Activated B cell treated with CpG ODN at 0.5 μM for 24 hours (primary cell): ENCODE measurements around the gene PPP3CB. TPM values are rescaled to one million over a fixed set of nuclear protein-coding genes. Genes with fewer than 3 reads are reported as not detected.
A peak's percentile ranks its signal among the peaks of the same experiment; 100 is the strongest.

Experiments used
- ATAC-seq: fragments of 200-7000 bp; cut with Tn5 transposase; one replicate; pipeline ENCODE4 v1.10.0; 2021; ENCODE audit warnings: low read depth, mild to moderate bottlenecking, moderate library complexity
- CTCF ChIA-PET: fragments of 350-600 bp; sonication (Branson Sonifier 250); formaldehyde crosslinking; loops from one replicate; lab custom pipeline; 2021; ENCODE audit warnings: antibody characterized with exemption; lab: Charles Lee
- POLR2A ChIA-PET: fragments of 350-600 bp; sonication (Branson Sonifier 250); formaldehyde crosslinking; loops from one replicate; lab custom pipeline; 2021; ENCODE audit warnings: antibody characterized with exemption; lab: Charles Lee
- DNase-seq: peaks from one replicate; pipeline ENCODE4 v3.0.0; 2022
- H3K27ac Mint-ChIP-seq: one replicate; pipeline ENCODE4 v1.8.0; 2020; ENCODE audit warnings: mixed read lengths
- H3K27me3 Mint-ChIP-seq: one replicate; pipeline ENCODE4 v1.8.0; 2021; ENCODE audit warnings: mixed read lengths
- H3K36me3 Mint-ChIP-seq: one replicate; pipeline ENCODE4 v1.8.0; 2021; ENCODE audit warnings: low read depth, mixed read lengths
- H3K4me1 Mint-ChIP-seq: one replicate; pipeline ENCODE4 v1.8.0; 2021; ENCODE audit warnings: mixed read lengths
- H3K4me3 Mint-ChIP-seq: one replicate; pipeline ENCODE4 v1.8.0; 2020; ENCODE audit warnings: mild to moderate bottlenecking, mixed read lengths
- H3K9me3 Mint-ChIP-seq: one replicate; pipeline ENCODE4 v1.8.0; 2020; ENCODE audit warnings: mixed read lengths
- intact Hi-C: fragments of 100-400 bp; cut with micrococcal nuclease; formaldehyde crosslinking; loops from one replicate; pipeline ENCODE4 v1.15.1; 2024
- total RNA-seq: library from RNA; stranded (reverse); gene quantifications from 2 replicates; pipeline ENCODE4 v1.2.3, GENCODE V29; 2022
- TF ChIP-seq, protein P1 (sequence below): fragments of 200-600 bp; IDR thresholded peaks from one replicate; pipeline ENCODE4 v1.8.0; 2022; ENCODE audit warnings: antibody characterized with exemption, mild to moderate bottlenecking

Gene PPP3CB
- total RNA-seq: 41.4 and 43.3 TPM in 2 replicates

GRCh38 chr10:73495884-73496674 is at the start of gene PPP3CB:
TSS of gene PPP3CB (minus strand) at chr10:73496024. CDS start at chr10:73495889, 135 bp downstream.
- Mint-ChIP-seq H3K4me3 (peak within 1 kb of the TSS; percentile 92), H3K36me3 (peaks cover 10% of the 10 kb centered on the region), H3K27ac (peak within 1 kb of the TSS; percentile 96), H3K9me3 (no peaks in the 10 kb centered on the region), H3K4me1 (peaks cover 52% of the 10 kb centered on the region), H3K27me3 (no peaks in the 10 kb centered on the region)
- CTCF ChIA-PET: no interaction called here
- POLR2A ChIA-PET: interaction anchor here (0.6 to 2.7 kb wide), 26 partner anchors 10 to 1616 kb away, joined by 3 to 39 read pairs (median 6); partner anchors contain the start of genes ANXA7, CFAP70, CHCHD1 and DNAJC9
- ATAC-seq (peak; percentile 73), DNase-seq (no peak)
- TF ChIP-seq, protein P1, sequence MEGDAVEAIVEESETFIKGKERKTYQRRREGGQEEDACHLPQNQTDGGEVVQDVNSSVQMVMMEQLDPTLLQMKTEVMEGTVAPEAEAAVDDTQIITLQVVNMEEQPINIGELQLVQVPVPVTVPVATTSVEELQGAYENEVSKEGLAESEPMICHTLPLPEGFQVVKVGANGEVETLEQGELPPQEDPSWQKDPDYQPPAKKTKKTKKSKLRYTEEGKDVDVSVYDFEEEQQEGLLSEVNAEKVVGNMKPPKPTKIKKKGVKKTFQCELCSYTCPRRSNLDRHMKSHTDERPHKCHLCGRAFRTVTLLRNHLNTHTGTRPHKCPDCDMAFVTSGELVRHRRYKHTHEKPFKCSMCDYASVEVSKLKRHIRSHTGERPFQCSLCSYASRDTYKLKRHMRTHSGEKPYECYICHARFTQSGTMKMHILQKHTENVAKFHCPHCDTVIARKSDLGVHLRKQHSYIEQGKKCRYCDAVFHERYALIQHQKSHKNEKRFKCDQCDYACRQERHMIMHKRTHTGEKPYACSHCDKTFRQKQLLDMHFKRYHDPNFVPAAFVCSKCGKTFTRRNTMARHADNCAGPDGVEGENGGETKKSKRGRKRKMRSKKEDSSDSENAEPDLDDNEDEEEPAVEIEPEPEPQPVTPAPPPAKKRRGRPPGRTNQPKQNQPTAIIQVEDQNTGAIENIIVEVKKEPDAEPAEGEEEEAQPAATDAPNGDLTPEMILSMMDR: no peak
- intact Hi-C loops: loop anchor here (1.0 to 10.0 kb wide), 11 partner anchors 17 to 1616 kb away; partner anchors contain the start of genes DNAJB12, DNAJC9, ECD and FAM149B1

DNA sequence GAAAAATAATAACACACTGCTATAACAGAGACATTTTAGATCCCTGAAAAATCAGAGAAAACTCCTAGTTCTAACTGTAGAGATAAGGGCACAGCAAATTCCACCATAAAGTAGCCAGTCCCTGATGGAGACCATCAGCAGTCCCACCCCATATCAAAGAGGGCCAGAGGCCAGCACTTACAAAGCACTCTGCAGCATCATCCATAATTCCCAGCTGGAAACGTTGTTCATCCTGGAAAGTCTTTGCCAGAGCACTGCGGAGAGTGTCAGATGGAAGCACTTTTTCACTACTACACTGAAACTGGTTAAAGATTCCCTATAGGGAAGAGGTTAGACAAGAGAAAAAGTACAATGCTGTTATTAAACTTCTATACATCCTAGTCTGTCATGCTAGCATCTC is 49.5 kb upstream of the PPP3CB start:
- intact Hi-C loops: no loop called here
- Mint-ChIP-seq H3K27ac (no peak overlapping the region), H3K36me3 (peaks cover 3% of the 10 kb centered on the region), H3K4me3 (no peak overlapping the region), H3K27me3 (no peaks in the 10 kb centered on the region), H3K9me3 (no peaks in the 10 kb centered on the region), H3K4me1 (no peaks in the 10 kb centered on the region)
- POLR2A ChIA-PET: interaction anchor here (0.6 kb wide), 1 partner anchor 68 kb away, joined by 14 read pairs; no protein-coding TSS in a partner anchor
- ATAC-seq (no peak), DNase-seq (no peak)
- TF ChIP-seq, protein P1: no peak
- CTCF ChIA-PET: no interaction called here

DNA sequence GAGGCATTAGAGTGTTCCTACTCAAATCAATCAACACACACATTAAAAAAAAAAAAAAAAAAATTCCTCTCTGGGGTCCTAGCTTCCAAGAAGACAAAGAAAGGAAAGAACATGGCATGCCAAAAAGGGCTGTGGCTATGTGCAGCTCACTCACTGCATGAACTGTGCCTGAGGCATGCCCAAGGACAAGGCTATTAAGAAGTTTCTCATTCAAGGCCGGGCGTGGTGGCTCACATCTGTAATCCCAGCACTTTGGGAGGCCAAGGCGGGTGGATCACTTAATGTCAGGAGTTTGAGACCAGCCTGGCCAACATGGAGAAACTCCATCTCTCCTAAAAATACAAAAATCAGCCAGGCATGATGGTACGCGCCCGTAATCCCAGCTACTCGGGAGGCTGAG is 41.9 kb upstream of the PPP3CB start:
- intact Hi-C loops: no loop called here
- H3K4me1 Mint-ChIP-seq: no peaks in the 10 kb centered on the region
- no peak for ATAC-seq
- H3K27ac Mint-ChIP-seq: no peak overlapping the region
- H3K27me3 Mint-ChIP-seq: no peaks in the 10 kb centered on the region
- ChIA-PET CTCF (interaction anchor here (1.1 kb wide), 1 partner anchor 107 kb away, joined by 3 read pairs; no protein-coding TSS in a partner anchor), POLR2A (no interaction called here)
- peaks cover 3% of the 10 kb centered on the region for H3K36me3 Mint-ChIP-seq
- no peak overlapping the region for H3K4me3 Mint-ChIP-seq
- H3K9me3 Mint-ChIP-seq: no peaks in the 10 kb centered on the region
- TF ChIP-seq, protein P1: no peak
- DNase-seq: no peak

DNA sequence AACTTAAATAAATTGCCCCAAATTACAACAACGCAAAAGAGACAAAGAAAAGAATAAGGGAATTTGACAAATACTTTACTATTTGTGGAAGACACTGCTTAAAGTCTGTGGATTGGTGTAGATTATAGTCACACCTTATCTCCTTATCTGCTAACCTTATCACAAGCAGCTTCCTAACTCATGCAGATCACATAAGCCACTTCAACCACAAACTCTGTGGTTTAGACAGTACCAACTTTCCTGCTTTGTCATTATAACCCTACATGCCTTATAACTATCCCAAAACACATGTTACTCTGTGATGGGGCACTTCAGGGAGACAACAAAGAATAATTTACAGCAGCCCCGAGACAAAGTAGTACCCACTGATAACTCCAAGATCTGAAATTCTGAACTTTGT is 41.5 kb upstream of the PPP3CB start:
- intact Hi-C loops: no loop called here
- Mint-ChIP-seq H3K4me3 (no peak overlapping the region), H3K9me3 (no peaks in the 10 kb centered on the region), H3K27me3 (no peaks in the 10 kb centered on the region), H3K27ac (no peak overlapping the region), H3K4me1 (no peaks in the 10 kb centered on the region), H3K36me3 (peaks cover 3% of the 10 kb centered on the region)
- no peak for ATAC-seq
- ChIA-PET POLR2A (no interaction called here), CTCF (interaction anchor here (1.0 to 1.1 kb wide), 2 partner anchors 15 to 108 kb away, joined by 3 read pairs; no protein-coding TSS in a partner anchor)
- no peak for DNase-seq
- TF ChIP-seq, protein P1: no peak

GRCh38 chr10:73534857-73535256 is 39.0 kb upstream of the PPP3CB start:
- ChIA-PET POLR2A (no interaction called here), CTCF (interaction anchor here (2.6 kb wide), 1 partner anchor 109 kb away, joined by 6 read pairs; no protein-coding TSS in a partner anchor)
- no peak overlapping the region for H3K27ac Mint-ChIP-seq
- no peaks in the 10 kb centered on the region for H3K27me3 Mint-ChIP-seq
- intact Hi-C loops: no loop called here
- TF ChIP-seq, protein P1: no peak
- DNase-seq (no peak), ATAC-seq (no peak)
- no peaks in the 10 kb centered on the region for H3K4me1 Mint-ChIP-seq
- H3K9me3 Mint-ChIP-seq: no peaks in the 10 kb centered on the region
- no peak overlapping the region for H3K4me3 Mint-ChIP-seq
- H3K36me3 Mint-ChIP-seq: peaks cover under 1% of the 10 kb centered on the region
